ENCODE data around the gene KIAA1958.

The KIAA1958 gene

GRCh38 chr9:112553256-112553826 lies 66.7 kb downstream of the KIAA1958 start:
- TF ChIP-seq ZFX (IDR thresholded peaks at IDR 0.05) (no peak), CTCF (conservative IDR thresholded peaks at IDR 0.05) (no peak)
- H3K27ac ChIP-seq, result no peak overlapping the region

- no peak for TF ChIP-seq ZFX (IDR thresholded peaks at IDR 0.05)
- TF ChIP-seq CTCF (conservative IDR thresholded peaks at IDR 0.05), result no peak
Measured at GRCh38 chr9:112554516-112554915, 67.9 kb downstream of the KIAA1958 start.

GRCh38 chr9:112555101-112555643 lies 68.5 kb downstream of the KIAA1958 start:
- TF ChIP-seq ZFX (IDR thresholded peaks at IDR 0.05) (no peak), CTCF (conservative IDR thresholded peaks at IDR 0.05) (no peak)
- no peak overlapping the region for H3K27ac ChIP-seq

More at GRCh38 chr9:112554516-112554915, 67.9 kb downstream of the KIAA1958 start:
- no peak overlapping the region for H3K27ac ChIP-seq

- H3K27ac ChIP-seq, result no peak overlapping the region
Measured at GRCh38 chr9:112555844-112556482, 69.3 kb downstream of the KIAA1958 start.

GRCh38 chr9:112556497-112557442 lies 70.1 kb downstream of the KIAA1958 start:
- H3K27ac ChIP-seq, result no peak overlapping the region
- TF ChIP-seq CTCF (conservative IDR thresholded peaks at IDR 0.05) (no peak), ZFX (IDR thresholded peaks at IDR 0.05) (no peak)

More at GRCh38 chr9:112555844-112556482, 69.3 kb downstream of the KIAA1958 start:
- no peak for TF ChIP-seq CTCF (conservative IDR thresholded peaks at IDR 0.05)
- no peak for TF ChIP-seq ZFX (IDR thresholded peaks at IDR 0.05)

GRCh38 chr9:112558476-112558875 lies 71.8 kb downstream of the KIAA1958 start:
- no peak for TF ChIP-seq ZFX (IDR thresholded peaks at IDR 0.05)
- no peak for TF ChIP-seq CTCF (conservative IDR thresholded peaks at IDR 0.05)
- H3K27ac ChIP-seq, result no peak overlapping the region

Measured in C4-2B (cell line).